ENCODE measurements around the gene HMGCS2.

Gene HMGCS2

DNA sequence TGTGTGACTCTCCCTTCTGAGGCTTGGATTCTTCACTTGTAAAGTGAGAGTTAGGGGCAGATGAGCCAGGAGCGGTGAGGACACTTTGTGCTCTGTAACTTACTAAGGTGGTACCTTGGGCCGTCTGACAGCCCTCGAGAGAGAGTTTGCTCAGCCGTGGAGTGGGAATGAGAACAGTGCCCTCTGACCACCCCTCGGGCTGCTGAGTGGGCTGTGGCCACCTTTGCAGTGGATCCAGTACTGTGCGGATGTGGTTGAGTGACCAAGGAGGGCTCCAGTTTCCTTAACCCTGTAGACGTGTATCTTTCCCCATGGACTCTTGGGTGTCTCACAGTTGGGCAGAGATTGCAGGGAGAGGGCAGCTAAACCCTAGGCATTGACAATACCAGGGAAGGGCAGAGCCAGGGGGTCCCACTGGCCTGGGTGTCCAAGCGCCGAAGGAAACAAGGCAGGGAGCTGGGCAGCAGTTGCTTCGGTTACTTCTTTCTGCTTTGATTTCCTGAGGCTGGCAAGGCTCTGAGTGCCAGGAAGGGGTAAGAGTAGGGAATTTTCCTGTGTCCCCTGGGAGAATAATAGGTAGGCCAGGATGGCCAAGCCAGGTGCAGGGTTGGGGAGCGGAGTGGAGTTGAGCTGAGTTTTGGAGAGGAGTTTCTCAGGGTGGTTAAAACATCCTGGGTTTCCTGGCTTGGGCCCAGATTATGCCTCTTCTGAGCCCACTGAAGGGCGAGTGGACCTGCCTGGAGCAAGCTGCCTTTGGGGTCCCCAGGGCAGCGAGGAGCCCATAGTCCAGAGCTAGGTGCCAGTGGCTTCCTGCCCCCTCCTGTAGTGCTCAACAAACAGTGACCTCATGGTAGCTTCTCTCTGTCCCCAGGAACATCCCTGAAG lies 27.6 kb downstream of the HMGCS2 start:
- Histone ChIP-seq H3K4ac (ENCODE audit: low read depth, low read length) (no peak overlapping the region), H3K36me3 (ENCODE audit: control insufficient read depth in 1 of 2, insufficient read depth in 2 of 2, low read length in 2 of 2) (peaks cover 61 to 66% of the 10 kb centered on the region in 2 experiments), H2AK5ac (ENCODE audit: low read length) (no peak overlapping the region), H2BK5ac (ENCODE audit: low read depth, low read length, poor library complexity) (no peak overlapping the region), H3K79me2 (ENCODE audit: control insufficient read depth, insufficient read depth, low read length, poor library complexity) (no peaks in the 10 kb centered on the region), H3K9me3 (ENCODE audit: insufficient read depth, low read depth, low read length) (no peaks in the 10 kb centered on the region), H3K9ac (ENCODE audit: low read length) (no peak overlapping the region), H2BK12ac (ENCODE audit: low read length) (no peak overlapping the region), H3K4me2 (ENCODE audit: low read length) (no peak overlapping the region), H3K18ac (ENCODE audit: low read length) (no peak overlapping the region), H2AFZ (ENCODE audit: insufficient read depth, low read length, poor library complexity) (no peak overlapping the region), H3K4me3 (ENCODE audit: low read depth, low read length) (no peak overlapping the region), H3K79me1 (ENCODE audit: low read length) (no peaks in the 10 kb centered on the region), H4K91ac (ENCODE audit: low read depth, low read length) (no peak overlapping the region), H4K12ac (ENCODE audit: low read depth, low read length) (no peak overlapping the region), H3K14ac (ENCODE audit: low read length) (no peak overlapping the region), H3K27ac (ENCODE audit: low read depth, low read length) (no peak overlapping the region), H2BK120ac (ENCODE audit: insufficient read depth, low read length, poor library complexity) (no peak overlapping the region), H3K23ac (ENCODE audit: low read length) (no peak overlapping the region), H3K27me3 (ENCODE audit: insufficient read depth, low read length) (no peaks in the 10 kb centered on the region), H4K8ac (ENCODE audit: low read depth, low read length) (no peak overlapping the region), H3K4me1 (ENCODE audit: control insufficient read depth in 1 of 2, insufficient read depth in 2 of 2, low read length in 2 of 2) (no peaks in the 10 kb centered on the region)
- WGBS (ENCODE audit: extremely low coverage, insufficient coverage, insufficient read length) = no CpG with 5 or more reads among the region's 13 CpGs
- DNase-seq = no peak

DNA sequence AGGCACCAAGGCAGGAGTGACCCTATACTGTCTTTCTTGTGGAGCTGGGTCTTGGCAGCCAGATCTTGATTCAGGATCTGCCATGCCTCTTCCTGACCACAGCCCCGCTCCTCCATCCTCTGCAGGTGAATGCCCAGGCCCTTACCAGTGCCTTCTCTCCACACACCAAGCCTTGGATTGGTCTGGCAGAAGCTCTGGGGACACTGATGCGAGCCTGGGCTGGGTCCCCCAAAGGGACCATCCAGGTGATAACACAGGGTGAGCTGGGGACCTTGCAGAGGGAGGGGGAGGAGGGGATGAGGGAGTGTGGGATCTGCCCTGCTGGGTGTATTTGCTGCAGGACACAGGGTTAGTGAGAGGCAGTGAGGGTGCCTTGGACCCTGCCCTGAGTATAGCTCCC lies 28.4 kb downstream of the HMGCS2 start:
- H3K4me2 ChIP-seq (ENCODE audit: low read length) = no peak overlapping the region
- no peak overlapping the region for H4K91ac ChIP-seq (ENCODE audit: low read depth, low read length)
- H3K36me3 ChIP-seq (ENCODE audit: control insufficient read depth in 1 of 2, insufficient read depth in 2 of 2, low read length in 2 of 2) = peaks cover 69 to 74% of the 10 kb centered on the region in 2 experiments
- H3K4me3 ChIP-seq (ENCODE audit: low read depth, low read length) = no peak overlapping the region
- H2AFZ ChIP-seq (ENCODE audit: insufficient read depth, low read length, poor library complexity) = no peak overlapping the region
- no peak overlapping the region for H2BK12ac ChIP-seq (ENCODE audit: low read length)
- no peak overlapping the region for H4K12ac ChIP-seq (ENCODE audit: low read depth, low read length)
- no CpG with 5 or more reads among the region's 2 CpGs for WGBS (ENCODE audit: extremely low coverage, insufficient coverage, insufficient read length)
- H3K14ac ChIP-seq (ENCODE audit: low read length) = no peak overlapping the region
- H3K23ac ChIP-seq (ENCODE audit: low read length) = no peak overlapping the region
- no peak overlapping the region for H4K8ac ChIP-seq (ENCODE audit: low read depth, low read length)
- no peak overlapping the region for H3K9ac ChIP-seq (ENCODE audit: low read length)
- H3K79me2 ChIP-seq (ENCODE audit: control insufficient read depth, insufficient read depth, low read length, poor library complexity) = no peaks in the 10 kb centered on the region
- no peaks in the 10 kb centered on the region for H3K9me3 ChIP-seq (ENCODE audit: insufficient read depth, low read depth, low read length)
- H3K4ac ChIP-seq (ENCODE audit: low read depth, low read length) = no peak overlapping the region
- no peak overlapping the region for H3K18ac ChIP-seq (ENCODE audit: low read length)
- no peak overlapping the region for H2BK5ac ChIP-seq (ENCODE audit: low read depth, low read length, poor library complexity)
- no peak overlapping the region for H2AK5ac ChIP-seq (ENCODE audit: low read length)
- H3K4me1 ChIP-seq (ENCODE audit: control insufficient read depth in 1 of 2, insufficient read depth in 2 of 2, low read length in 2 of 2) = no peaks in the 10 kb centered on the region
- no peak overlapping the region for H2BK120ac ChIP-seq (ENCODE audit: insufficient read depth, low read length, poor library complexity)
- DNase-seq = no peak
- no peak overlapping the region for H3K27ac ChIP-seq (ENCODE audit: low read depth, low read length)
- no peaks in the 10 kb centered on the region for H3K27me3 ChIP-seq (ENCODE audit: insufficient read depth, low read length)
- H3K79me1 ChIP-seq (ENCODE audit: low read length) = no peaks in the 10 kb centered on the region

- Histone ChIP-seq H3K9ac (ENCODE audit: low read length) (no peak overlapping the region), H2BK120ac (ENCODE audit: insufficient read depth, low read length, poor library complexity) (no peak overlapping the region), H3K79me2 (ENCODE audit: control insufficient read depth, insufficient read depth, low read length, poor library complexity) (no peaks in the 10 kb centered on the region), H3K14ac (ENCODE audit: low read length) (no peak overlapping the region), H2BK5ac (ENCODE audit: low read depth, low read length, poor library complexity) (no peak overlapping the region), H3K36me3 (ENCODE audit: control insufficient read depth in 1 of 2, insufficient read depth in 2 of 2, low read length in 2 of 2) (peaks cover 79 to 82% of the 10 kb centered on the region in 2 experiments), H3K23ac (ENCODE audit: low read length) (no peak overlapping the region), H3K18ac (ENCODE audit: low read length) (no peak overlapping the region), H3K4me3 (ENCODE audit: low read depth, low read length) (no peak overlapping the region), H3K27ac (ENCODE audit: low read depth, low read length) (no peak overlapping the region), H2BK12ac (ENCODE audit: low read length) (no peak overlapping the region), H3K27me3 (ENCODE audit: insufficient read depth, low read length) (no peaks in the 10 kb centered on the region), H4K12ac (ENCODE audit: low read depth, low read length) (no peak overlapping the region), H3K9me3 (ENCODE audit: insufficient read depth, low read depth, low read length) (no peaks in the 10 kb centered on the region), H2AFZ (ENCODE audit: insufficient read depth, low read length, poor library complexity) (no peak overlapping the region), H3K4ac (ENCODE audit: low read depth, low read length) (no peak overlapping the region), H4K8ac (ENCODE audit: low read depth, low read length) (no peak overlapping the region), H3K79me1 (ENCODE audit: low read length) (no peaks in the 10 kb centered on the region), H4K91ac (ENCODE audit: low read depth, low read length) (no peak overlapping the region), H2AK5ac (ENCODE audit: low read length) (no peak overlapping the region), H3K4me2 (ENCODE audit: low read length) (no peak overlapping the region), H3K4me1 (ENCODE audit: control insufficient read depth in 1 of 2, insufficient read depth in 2 of 2, low read length in 2 of 2) (no peaks in the 10 kb centered on the region)
- no CpG with 5 or more reads among the region's 6 CpGs for WGBS (ENCODE audit: extremely low coverage, insufficient coverage, insufficient read length)
- no peak for DNase-seq
Observed at GRCh38 chr1:119739150-119739549, 29.6 kb downstream of the HMGCS2 start.

DNA sequence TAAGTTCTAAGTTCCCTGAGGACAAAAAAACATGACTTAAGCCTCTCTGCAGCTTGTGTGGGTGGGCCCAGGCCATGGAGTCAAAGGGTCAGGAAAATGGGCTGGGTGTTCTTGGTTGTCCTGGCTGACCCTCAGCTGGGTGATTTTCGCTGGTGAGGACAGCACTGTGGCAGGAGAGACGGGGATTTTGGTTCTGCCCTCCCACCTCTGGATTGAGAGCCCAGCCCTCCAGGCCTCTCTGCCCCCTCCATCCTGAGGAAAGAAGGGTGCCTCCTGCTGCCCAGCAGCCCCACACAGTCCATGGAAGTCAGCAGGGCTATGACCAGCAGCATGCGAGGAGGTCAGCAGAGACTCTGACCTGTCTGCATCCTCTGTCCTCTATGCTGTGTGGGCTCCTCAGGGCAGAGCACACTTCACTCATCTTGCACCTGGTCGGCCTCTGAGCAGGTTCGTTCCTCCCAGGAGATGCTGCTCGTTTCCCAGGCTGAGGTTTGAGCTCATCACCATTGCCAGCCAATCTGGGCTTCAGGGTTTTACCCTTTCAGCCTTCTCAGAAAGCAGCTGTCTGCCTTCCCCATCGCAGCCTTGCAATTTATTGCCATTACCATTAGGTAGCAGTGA lies 30.5 kb downstream of the HMGCS2 start:
- H3K4ac ChIP-seq (ENCODE audit: low read depth, low read length) = no peak overlapping the region

More for the DNA sequence above, 30.5 kb downstream of the HMGCS2 start:
- H3K36me3 ChIP-seq (ENCODE audit: control insufficient read depth in 1 of 2, insufficient read depth in 2 of 2, low read length in 2 of 2) = peaks cover 74 to 80% of the 10 kb centered on the region in 2 experiments
- H4K8ac ChIP-seq (ENCODE audit: low read depth, low read length) = no peak overlapping the region
- no peak overlapping the region for H3K4me3 ChIP-seq (ENCODE audit: low read depth, low read length)
- no peak overlapping the region for H2BK12ac ChIP-seq (ENCODE audit: low read length)
- no peak overlapping the region for H4K91ac ChIP-seq (ENCODE audit: low read depth, low read length)
- no peak overlapping the region for H2AK5ac ChIP-seq (ENCODE audit: low read length)
- H3K18ac ChIP-seq (ENCODE audit: low read length) = no peak overlapping the region
- no peaks in the 10 kb centered on the region for H3K79me2 ChIP-seq (ENCODE audit: control insufficient read depth, insufficient read depth, low read length, poor library complexity)
- no peaks in the 10 kb centered on the region for H3K79me1 ChIP-seq (ENCODE audit: low read length)
- no peak overlapping the region for H4K12ac ChIP-seq (ENCODE audit: low read depth, low read length)
- no peaks in the 10 kb centered on the region for H3K27me3 ChIP-seq (ENCODE audit: insufficient read depth, low read length)
- no peak overlapping the region for H3K27ac ChIP-seq (ENCODE audit: low read depth, low read length)
- no peak overlapping the region for H2BK5ac ChIP-seq (ENCODE audit: low read depth, low read length, poor library complexity)
- H3K4me2 ChIP-seq (ENCODE audit: low read length) = no peak overlapping the region
- no peak overlapping the region for H2AFZ ChIP-seq (ENCODE audit: insufficient read depth, low read length, poor library complexity)
- no CpG with 5 or more reads among the region's 7 CpGs for WGBS (ENCODE audit: extremely low coverage, insufficient coverage, insufficient read length)
- H3K9ac ChIP-seq (ENCODE audit: low read length) = no peak overlapping the region
- no peak for DNase-seq
- H2BK120ac ChIP-seq (ENCODE audit: insufficient read depth, low read length, poor library complexity) = no peak overlapping the region
- H3K9me3 ChIP-seq (ENCODE audit: insufficient read depth, low read depth, low read length) = no peaks in the 10 kb centered on the region
- H3K23ac ChIP-seq (ENCODE audit: low read length) = no peak overlapping the region
- no peak overlapping the region for H3K14ac ChIP-seq (ENCODE audit: low read length)
- H3K4me1 ChIP-seq (ENCODE audit: control insufficient read depth in 1 of 2, insufficient read depth in 2 of 2, low read length in 2 of 2) = no peaks in the 10 kb centered on the region

Measured in trophoblast cell (in vitro differentiated cells and primary cell).